Lung (tissue), 12 donors: ENCODE data around the gene ANK3. TPM values are rescaled to one million over a fixed set of nuclear protein-coding genes. Genes with fewer than 3 reads are reported as not detected.

Experiments used
- ATAC-seq: fragments of 200-7000 bp; cut with Tn5 transposase; one replicate; pipeline ENCODE4 v1.9.1; 2020; ENCODE audit warnings: moderate number of reproducible peaks; ENCODE audit not compliant: insufficient read depth, low FRiP score
- DNase-seq, 3 donors: peaks; one replicate each; pipeline ENCODE4 v3.0.0-alpha.2; 2013 to 2017
- H3K27ac ChIP-seq, 2 donors: one replicate each; pipeline ENCODE4 v1.5.1; 2013; ENCODE audit warnings: mild to moderate bottlenecking in 2 of 2, moderate library complexity in 2 of 2, control low read depth in 1 of 2, inconsistent platforms in 1 of 2, low read depth in 1 of 2, low read length in 1 of 2
- H3K27me3 ChIP-seq, 3 donors: one replicate each; pipeline ENCODE4 v1.5.1; 2013; ENCODE audit warnings: low read length in 2 of 3; ENCODE audit not compliant: control insufficient read depth in 3 of 3, insufficient read depth in 3 of 3
- H3K36me3 ChIP-seq, 4 donors: one replicate each; pipeline ENCODE4 v1.5.1; 2013; ENCODE audit warnings: low read length in 4 of 4, mild to moderate bottlenecking in 1 of 4, moderate library complexity in 1 of 4; ENCODE audit not compliant: control insufficient read depth in 4 of 4, insufficient read depth in 4 of 4
- H3K4me1 ChIP-seq, 5 donors: one replicate each; pipeline ENCODE4 v1.5.1; 2013; ENCODE audit warnings: low read length in 5 of 5, mild to moderate bottlenecking in 2 of 5, moderate library complexity in 1 of 5; ENCODE audit not compliant: control insufficient read depth in 5 of 5, insufficient read depth in 5 of 5
- H3K4me3 ChIP-seq: one replicate; pipeline ENCODE4 v1.5.1; 2013; ENCODE audit warnings: mild to moderate bottlenecking, control low read depth, moderate library complexity
- H3K9ac ChIP-seq, 2 donors: one replicate each; pipeline ENCODE4 v1.5.1; 2013; ENCODE audit warnings: low read length in 2 of 2, control low read depth in 1 of 2; ENCODE audit not compliant: insufficient read depth in 1 of 2
- H3K9me3 ChIP-seq, 4 donors: one replicate each; pipeline ENCODE4 v1.5.1; 2013; ENCODE audit warnings: low read length in 3 of 4, mild to moderate bottlenecking in 1 of 4, moderate library complexity in 1 of 4; ENCODE audit not compliant: control insufficient read depth in 4 of 4, insufficient read depth in 3 of 4
- CTCF ChIP-seq: IDR thresholded peaks from 2 replicates; pipeline ENCODE4 v1.5.1; 2012; ENCODE audit warnings: mild to moderate bottlenecking; ENCODE audit errors: control extremely low read depth, extremely low read depth
- WGBS, 2 donors: extraction: QIAGEN DNeasy Blood & Tissue Kit; methylation state at CpG; one replicate each; pipeline ENCODE4 v1.1.7; 2013; 5-methylcytosine and 5-hydroxymethylcytosine counted together
- polyA plus RNA-seq, 2 donors: library from polyadenylated mRNA; stranded (reverse); fragments of 200-250 nt; gene quantifications; one replicate each; pipeline ENCODE4 v1.2.1, GENCODE V29; 2013
- total RNA-seq, 2 donors: library from RNA; depleted of rRNA in 1 of 2; stranded (reverse); fragments of >200 nt in 1 of 2; gene quantifications; one replicate each; pipeline ENCODE4 v1.2.1, GENCODE V29; 2014 to 2021
- donor health status: control.
- donor health status: control.
- donor health status: Bipolar disorder and iron deficiency.
- donor health status: healthy.
- donor health status: DM: yes; HTN: yes; CAD: no.

The ANK3 gene
- total and polyA plus RNA-seq, 4 donors = 10.4 to 96.0 (median 46.4) TPM

- Histone ChIP-seq H3K27me3 (no peaks in the 10 kb centered on the region), H3K4me1 (peaks cover 0 to 32% (median 0%) of the 10 kb centered on the region in 5 donors), H3K9me3 (no peaks in the 10 kb centered on the region), H3K27ac (peak overlapping the region in 1 of 2 donors; percentile 93), H3K9ac (no peak overlapping the region), H3K36me3 (peaks cover 0 to 3% (median 2%) of the 10 kb centered on the region in 4 donors), H3K4me3 (no peak overlapping the region)
- no peak for TF ChIP-seq CTCF
- DNase-seq = peak in 2 of 3 donors; percentile 34 to 36
- peak; percentile 67 for ATAC-seq
- WGBS, 2 donors = 59 to 80% methylated on average over 5 of the region's 5 CpGs
These were observed 106.8 kb downstream of the ANK3 start for GRCh38 chr10:60282771-60283353.

GRCh38 chr10:60281792-60282353, 107.8 kb downstream of the ANK3 start:
- H3K36me3 ChIP-seq = peaks cover 0 to 3% (median 2%) of the 10 kb centered on the region in 4 donors
- ATAC-seq (no peak), DNase-seq (no peak)
- peak overlapping the region in 1 of 2 donors; percentile 93 for H3K27ac ChIP-seq
- no peak overlapping the region for H3K9ac ChIP-seq
- WGBS, 2 donors = 80 to 88% methylated on average over 6 of the region's 6 CpGs
- no peaks in the 10 kb centered on the region for H3K9me3 ChIP-seq
- no peak overlapping the region for H3K4me3 ChIP-seq
- H3K27me3 ChIP-seq = no peaks in the 10 kb centered on the region
- TF ChIP-seq CTCF = no peak
- H3K4me1 ChIP-seq = peaks cover 0 to 26% (median 0%) of the 10 kb centered on the region in 5 donors

- H3K9ac ChIP-seq = no peak overlapping the region
- DNase-seq = no peak
- ATAC-seq = no peak
- 85 to 91% methylated on average over 1 of the region's 1 CpG for WGBS, 2 donors
- H3K36me3 ChIP-seq = peaks cover 0 to 3% (median 2%) of the 10 kb centered on the region in 4 donors
- no peak overlapping the region for H3K4me3 ChIP-seq
- peaks cover 0 to 24% (median 0%) of the 10 kb centered on the region in 5 donors for H3K4me1 ChIP-seq
- H3K9me3 ChIP-seq = no peaks in the 10 kb centered on the region
- H3K27me3 ChIP-seq = no peaks in the 10 kb centered on the region
- TF ChIP-seq CTCF = no peak
- peak overlapping the region in 1 of 2 donors; percentile 67 for H3K27ac ChIP-seq
These were observed 108.3 kb downstream of the ANK3 start for GRCh38 chr10:60281331-60281730.
